Activated T-cell treated with anti-CD3 and anti-CD28 coated beads, Interleukin-2, amount 50 U/mL, for 72 hours (primary cell): Measurements from ENCODE around the gene HP1BP3. TPM values are rescaled to one million over a fixed set of nuclear protein-coding genes. Genes with fewer than 3 reads are reported as not detected.

Experiments used
- ATAC-seq, 2 donors: fragments of 150-1000 bp; cut with Tn5 transposase; replicated peaks in 1 of 2; 2 replicates each; pipeline ENCODE4 v1.10.0; 2021; ENCODE audit warnings: moderate library complexity in 2 of 2, mild to moderate bottlenecking in 1 of 2
- DNase-seq, 2 donors: peaks; one replicate each; pipeline ENCODE4 v3.0.0; 2021 to 2022; ENCODE audit warnings: mixed read lengths in 1 of 2
- H3K27ac Mint-ChIP-seq: one replicate; pipeline ENCODE4 v1.8.0; 2022; ENCODE audit warnings: mild to moderate bottlenecking, moderate library complexity, mixed read lengths
- H3K27me3 Mint-ChIP-seq: one replicate; pipeline ENCODE4 v1.8.0; 2022; ENCODE audit warnings: low read depth, mixed read lengths
- H3K36me3 Mint-ChIP-seq, 2 donors: one replicate each; pipeline ENCODE4 v1.8.0; 2022; ENCODE audit warnings: mixed read lengths in 2 of 2, mild to moderate bottlenecking in 1 of 2; ENCODE audit not compliant: insufficient read depth in 2 of 2
- H3K4me1 Mint-ChIP-seq: one replicate; pipeline ENCODE4 v1.8.0; 2022; ENCODE audit warnings: low read depth, mixed read lengths
- H3K4me3 Mint-ChIP-seq, 2 donors: one replicate each; pipeline ENCODE4 v1.8.0; 2022; ENCODE audit warnings: mild to moderate bottlenecking in 2 of 2, mixed read lengths in 2 of 2, moderate library complexity in 2 of 2
- H3K9me3 Mint-ChIP-seq, 2 donors: one replicate each; pipeline ENCODE4 v1.8.0; 2022; ENCODE audit warnings: mixed read lengths in 2 of 2
- total RNA-seq, 2 donors: library from RNA; stranded (reverse); gene quantifications; one replicate each; pipeline ENCODE4 v1.2.3, GENCODE V29; 2022

Gene HP1BP3, protein sequence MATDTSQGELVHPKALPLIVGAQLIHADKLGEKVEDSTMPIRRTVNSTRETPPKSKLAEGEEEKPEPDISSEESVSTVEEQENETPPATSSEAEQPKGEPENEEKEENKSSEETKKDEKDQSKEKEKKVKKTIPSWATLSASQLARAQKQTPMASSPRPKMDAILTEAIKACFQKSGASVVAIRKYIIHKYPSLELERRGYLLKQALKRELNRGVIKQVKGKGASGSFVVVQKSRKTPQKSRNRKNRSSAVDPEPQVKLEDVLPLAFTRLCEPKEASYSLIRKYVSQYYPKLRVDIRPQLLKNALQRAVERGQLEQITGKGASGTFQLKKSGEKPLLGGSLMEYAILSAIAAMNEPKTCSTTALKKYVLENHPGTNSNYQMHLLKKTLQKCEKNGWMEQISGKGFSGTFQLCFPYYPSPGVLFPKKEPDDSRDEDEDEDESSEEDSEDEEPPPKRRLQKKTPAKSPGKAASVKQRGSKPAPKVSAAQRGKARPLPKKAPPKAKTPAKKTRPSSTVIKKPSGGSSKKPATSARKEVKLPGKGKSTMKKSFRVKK
- total RNA-seq: 100 to 1,000 TPM; 283 to 333 TPM

GRCh38 chr1:20787029-20787839 lies at the start of gene HP1BP3:
HP1BP3 (minus strand) TSS chr1:20787307; CDS start chr1:20780440, 6,867 bp downstream.
- H3K36me3 Mint-ChIP-seq: peaks cover 2 to 9% of the 10 kb centered on the region in 2 donors
- H3K27me3 Mint-ChIP-seq: no peaks in the 10 kb centered on the region
- ATAC-seq: peak; percentile 68 to 69
- peak within 1 kb of the TSS; percentile 97 to 100 for H3K4me3 Mint-ChIP-seq
- H3K4me1 Mint-ChIP-seq: peaks cover 34% of the 10 kb centered on the region
- H3K9me3 Mint-ChIP-seq: no peaks in the 10 kb centered on the region
- peak within 1 kb of the TSS; percentile 97 for H3K27ac Mint-ChIP-seq
- DNase-seq: peak; percentile 85 to 90

- no peaks in the 10 kb centered on the region for H3K27me3 Mint-ChIP-seq
- H3K4me3 Mint-ChIP-seq: no peak overlapping the region
- H3K36me3 Mint-ChIP-seq: peaks cover 1 to 4% of the 10 kb centered on the region in 2 donors
- DNase-seq (no peak), ATAC-seq (no peak)
- H3K9me3 Mint-ChIP-seq: no peaks in the 10 kb centered on the region
- H3K27ac Mint-ChIP-seq: no peak overlapping the region
- no peaks in the 10 kb centered on the region for H3K4me1 Mint-ChIP-seq
These were observed 49.1 kb upstream of the HP1BP3 start for GRCh38 chr1:20836230-20836629.

DNA sequence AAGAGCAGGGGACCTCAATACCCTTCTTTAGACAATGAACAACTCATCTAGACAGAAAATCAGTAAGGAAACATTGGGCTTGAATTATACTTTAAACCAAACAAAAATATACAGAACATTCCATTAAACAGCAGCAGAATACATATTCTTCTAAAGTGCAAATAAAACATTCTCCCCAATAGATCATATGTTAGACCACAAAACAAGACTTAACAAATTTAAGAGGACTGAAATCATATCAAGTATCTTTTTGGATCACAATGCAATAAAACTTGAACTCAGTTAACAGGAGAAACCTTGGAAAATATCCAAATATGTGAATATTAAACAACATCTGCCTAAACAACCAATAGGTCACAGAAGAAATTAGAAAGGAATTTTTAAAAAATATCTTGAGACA lies 47.7 kb upstream of the HP1BP3 start:
- ATAC-seq (no peak), DNase-seq (no peak)
- Mint-ChIP-seq H3K9me3 (no peaks in the 10 kb centered on the region), H3K4me1 (no peaks in the 10 kb centered on the region), H3K27me3 (no peaks in the 10 kb centered on the region), H3K36me3 (peaks cover 1% of the 10 kb centered on the region in 2 donors), H3K4me3 (no peak overlapping the region), H3K27ac (peak overlapping the region; percentile 82)

DNA sequence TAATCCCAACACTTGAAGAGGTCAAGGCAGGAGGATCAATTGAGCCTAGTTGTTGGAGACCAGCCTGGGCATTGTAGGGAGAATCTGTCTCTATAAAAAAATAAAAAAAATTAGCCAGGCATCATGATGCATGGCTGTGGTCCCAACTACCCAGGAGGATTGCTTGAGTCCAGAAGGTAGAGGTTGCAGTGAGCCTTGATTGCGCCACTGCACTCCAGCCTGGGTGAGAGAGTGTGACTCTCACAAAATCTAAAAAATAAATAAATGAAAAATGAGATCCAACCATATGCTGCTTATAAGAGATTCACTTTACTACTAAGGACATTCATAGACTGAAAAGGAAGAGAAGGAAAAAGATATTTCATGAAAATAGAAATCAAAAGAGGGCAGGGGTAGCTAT lies 47.1 kb upstream of the HP1BP3 start:
- Mint-ChIP-seq H3K27me3 (no peaks in the 10 kb centered on the region), H3K4me1 (no peaks in the 10 kb centered on the region), H3K36me3 (peaks cover 0 to 1% of the 10 kb centered on the region in 2 donors), H3K4me3 (no peak overlapping the region), H3K27ac (peak overlapping the region; percentile 82), H3K9me3 (no peaks in the 10 kb centered on the region)
- no peak for ATAC-seq
- DNase-seq: no peak

GRCh38 chr1:20830378-20830777 lies 43.3 kb upstream of the HP1BP3 start:
- ATAC-seq (no peak), DNase-seq (no peak)
- Mint-ChIP-seq H3K4me3 (no peak overlapping the region), H3K27me3 (no peaks in the 10 kb centered on the region), H3K36me3 (peaks cover 1 to 2% of the 10 kb centered on the region in 2 donors), H3K4me1 (no peaks in the 10 kb centered on the region), H3K9me3 (no peaks in the 10 kb centered on the region), H3K27ac (no peak overlapping the region)

DNA sequence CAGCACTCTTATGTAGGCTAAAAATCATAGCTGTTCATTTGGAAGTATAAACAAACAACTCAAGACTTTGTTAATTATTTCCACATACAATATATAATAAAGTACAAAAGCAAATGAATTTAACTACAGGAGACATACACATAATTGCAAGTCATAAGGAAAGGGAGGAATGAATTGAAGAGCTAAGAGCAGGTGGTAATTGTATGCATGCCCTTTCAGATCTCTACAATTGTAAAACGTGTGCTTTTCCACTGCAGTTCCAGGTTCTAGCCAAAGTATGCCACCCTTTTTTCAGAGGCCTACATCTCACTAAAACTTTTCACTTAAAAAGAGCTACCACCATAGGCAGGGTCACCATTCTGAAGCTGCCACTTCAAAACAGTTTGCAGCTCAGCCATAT lies 42.8 kb upstream of the HP1BP3 start:
- Mint-ChIP-seq H3K9me3 (no peaks in the 10 kb centered on the region), H3K36me3 (peaks cover 1 to 2% of the 10 kb centered on the region in 2 donors), H3K27me3 (no peaks in the 10 kb centered on the region), H3K4me3 (no peak overlapping the region), H3K4me1 (no peaks in the 10 kb centered on the region), H3K27ac (no peak overlapping the region)
- no peak for DNase-seq
- no peak for ATAC-seq

DNA sequence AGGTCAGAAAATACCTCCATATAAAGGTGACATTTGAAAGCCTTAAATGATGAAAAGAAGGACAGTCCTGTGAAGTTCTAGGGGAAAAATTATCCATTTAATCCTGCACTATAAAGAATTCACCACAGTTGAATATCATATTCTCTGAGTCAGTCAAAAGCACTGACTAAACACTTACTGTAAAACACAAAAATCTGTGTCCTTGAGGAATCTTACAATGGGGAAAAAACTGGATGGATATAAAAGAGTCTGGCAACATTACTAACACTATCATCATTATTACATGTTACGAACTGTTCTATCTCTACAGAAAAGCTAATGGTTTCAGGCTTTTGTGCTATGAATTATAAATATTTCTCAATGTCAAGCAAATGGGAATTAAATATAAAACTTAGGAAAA lies 42.4 kb upstream of the HP1BP3 start:
- H3K27me3 Mint-ChIP-seq: no peaks in the 10 kb centered on the region

GRCh38 chr1:20823845-20824244 lies 36.7 kb upstream of the HP1BP3 start:
- no peak for DNase-seq
- Mint-ChIP-seq H3K36me3 (peaks cover 5 to 7% of the 10 kb centered on the region in 2 donors), H3K4me3 (no peak overlapping the region), H3K27me3 (no peaks in the 10 kb centered on the region), H3K9me3 (no peaks in the 10 kb centered on the region), H3K27ac (no peak overlapping the region), H3K4me1 (no peaks in the 10 kb centered on the region)
- ATAC-seq: no peak

More for the DNA sequence above, 42.4 kb upstream of the HP1BP3 start:
- Mint-ChIP-seq H3K27ac (no peak overlapping the region), H3K4me1 (no peaks in the 10 kb centered on the region), H3K4me3 (no peak overlapping the region), H3K36me3 (peaks cover 1 to 2% of the 10 kb centered on the region in 2 donors), H3K9me3 (no peaks in the 10 kb centered on the region)
- DNase-seq (no peak), ATAC-seq (no peak)

- ATAC-seq (no peak), DNase-seq (no peak)
- H3K4me1 Mint-ChIP-seq: no peaks in the 10 kb centered on the region
- no peak overlapping the region for H3K4me3 Mint-ChIP-seq
- H3K27me3 Mint-ChIP-seq: no peaks in the 10 kb centered on the region
- H3K27ac Mint-ChIP-seq: no peak overlapping the region
- H3K9me3 Mint-ChIP-seq: no peaks in the 10 kb centered on the region
- H3K36me3 Mint-ChIP-seq: peaks cover 2 to 7% of the 10 kb centered on the region in 2 donors
These were observed 34.4 kb upstream of the HP1BP3 start for GRCh38 chr1:20821466-20821865.

DNA sequence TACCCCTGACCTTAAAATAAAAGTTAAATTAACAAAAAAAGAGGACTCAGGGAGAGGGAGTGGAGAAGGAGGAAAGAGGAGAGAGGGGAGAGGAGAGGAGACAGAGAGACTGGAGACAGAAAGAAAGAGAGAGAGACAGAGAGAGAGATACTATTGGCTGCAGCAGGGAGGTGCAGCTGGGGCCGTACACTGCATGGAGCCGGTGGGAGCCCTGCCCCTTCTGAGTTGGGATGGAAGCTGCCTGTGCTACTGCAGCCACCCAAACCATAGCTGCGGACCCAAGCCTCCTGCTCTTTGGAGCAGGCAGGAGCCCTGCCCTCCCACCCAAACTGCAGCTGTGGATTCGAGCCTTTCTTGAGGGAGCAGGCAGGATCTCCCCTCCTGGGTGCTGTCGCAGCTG lies 32.7 kb upstream of the HP1BP3 start:
- H3K27me3 Mint-ChIP-seq: no peaks in the 10 kb centered on the region
- H3K9me3 Mint-ChIP-seq: no peaks in the 10 kb centered on the region
- H3K4me3 Mint-ChIP-seq: no peak overlapping the region
- ATAC-seq (no peak), DNase-seq (no peak)
- H3K27ac Mint-ChIP-seq: no peak overlapping the region
- H3K4me1 Mint-ChIP-seq: no peaks in the 10 kb centered on the region
- peaks cover 2 to 7% of the 10 kb centered on the region in 2 donors for H3K36me3 Mint-ChIP-seq

- no peak for DNase-seq
- no peak overlapping the region for H3K4me3 Mint-ChIP-seq
- ATAC-seq: no peak
- H3K9me3 Mint-ChIP-seq: no peaks in the 10 kb centered on the region
- H3K27ac Mint-ChIP-seq: no peak overlapping the region
- H3K27me3 Mint-ChIP-seq: no peaks in the 10 kb centered on the region
- peaks cover 1 to 2% of the 10 kb centered on the region in 2 donors for H3K36me3 Mint-ChIP-seq
- H3K4me1 Mint-ChIP-seq: no peaks in the 10 kb centered on the region
These were observed 27.4 kb upstream of the HP1BP3 start for GRCh38 chr1:20814534-20814871.

DNA sequence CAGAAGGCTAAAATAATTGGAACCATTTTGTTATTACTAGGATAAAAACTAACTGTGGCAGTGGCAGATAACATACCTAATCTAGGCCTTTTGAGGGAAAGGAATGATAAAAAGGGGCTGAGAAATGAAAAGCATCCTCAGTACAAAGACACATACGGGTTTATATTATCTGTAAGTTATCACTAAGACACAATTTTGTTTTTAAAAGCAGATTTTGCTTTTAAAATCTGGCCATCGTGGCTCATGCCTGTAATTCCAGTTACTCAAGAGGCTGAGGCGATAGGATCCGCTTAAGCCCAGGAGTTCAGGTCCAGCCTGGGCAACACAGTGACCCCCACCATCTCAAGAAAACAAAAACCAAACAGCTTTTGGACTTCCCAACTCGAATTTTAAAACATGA lies 24.8 kb upstream of the HP1BP3 start:
- DNase-seq (no peak), ATAC-seq (no peak)
- Mint-ChIP-seq H3K4me1 (no peaks in the 10 kb centered on the region), H3K9me3 (no peaks in the 10 kb centered on the region), H3K36me3 (peaks cover 1 to 2% of the 10 kb centered on the region in 2 donors), H3K27me3 (no peaks in the 10 kb centered on the region), H3K27ac (no peak overlapping the region), H3K4me3 (no peak overlapping the region)

DNA sequence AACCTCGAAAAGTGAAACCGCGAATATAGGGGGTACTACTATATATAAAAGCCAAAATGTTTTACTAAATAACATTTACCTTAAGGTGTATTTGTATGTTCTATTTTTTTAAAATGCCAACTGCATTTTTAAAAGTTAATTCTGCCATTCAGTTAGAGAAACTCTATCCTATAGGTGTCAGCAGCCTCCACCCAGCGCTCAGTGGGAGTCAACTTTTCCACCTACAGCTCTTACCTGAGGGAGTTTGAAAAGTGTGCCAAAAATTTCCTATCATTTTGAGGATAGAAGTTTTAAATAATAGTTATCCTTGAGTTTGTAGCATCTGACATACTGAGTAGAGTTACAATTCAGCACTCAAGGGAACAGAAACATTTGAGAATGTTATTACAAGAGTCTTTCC lies 6.1 kb upstream of the HP1BP3 start:
- H3K27ac Mint-ChIP-seq: no peak overlapping the region
- no peak for DNase-seq
- no peak overlapping the region for H3K4me3 Mint-ChIP-seq
- no peaks in the 10 kb centered on the region for H3K27me3 Mint-ChIP-seq
- ATAC-seq: no peak
- H3K9me3 Mint-ChIP-seq: no peaks in the 10 kb centered on the region
- no peaks in the 10 kb centered on the region for H3K36me3 Mint-ChIP-seq
- peaks cover 3% of the 10 kb centered on the region for H3K4me1 Mint-ChIP-seq
